Fibroblast of lung (primary cell): Measurements from ENCODE around the gene FMNL2. TPM values are rescaled to one million over a fixed set of nuclear protein-coding genes. Genes with fewer than 3 reads are reported as not detected.

Experiments used
- DNase-seq, 2 donors: peaks; one replicate each; pipeline versions ENCODE4 v3.0.0 to v3.0.0-alpha.2; 2010; ENCODE audit warnings: low read depth in 2 of 2
- H2AFZ ChIP-seq: 2 replicates; pipeline ENCODE4 v1.5.1; 2012; ENCODE audit warnings: low read length, control low read depth, inconsistent platforms
- H3K27ac ChIP-seq: 2 replicates; pipeline ENCODE4 v1.5.1; 2011; ENCODE audit warnings: low read length, control low read depth; ENCODE audit not compliant: insufficient read depth
- H3K27me3 ChIP-seq: 2 replicates; pipeline ENCODE4 v1.5.1; 2011; ENCODE audit warnings: mild to moderate bottlenecking, low read length; ENCODE audit not compliant: control insufficient read depth, insufficient read depth
- H3K36me3 ChIP-seq: 2 replicates; pipeline ENCODE4 v1.5.1; 2011; ENCODE audit warnings: low read length; ENCODE audit not compliant: control insufficient read depth, insufficient read depth
- H3K4me1 ChIP-seq: 2 replicates; pipeline ENCODE4 v1.5.1; 2011; ENCODE audit warnings: low read length; ENCODE audit not compliant: control insufficient read depth, insufficient read depth; ENCODE audit errors: extremely low read depth
- H3K4me2 ChIP-seq: 2 replicates; pipeline ENCODE4 v1.5.1; 2011; ENCODE audit warnings: low read length, control low read depth; ENCODE audit not compliant: insufficient read depth; ENCODE audit errors: extremely low read depth
- H3K4me3 ChIP-seq, 4 experiments: fragments of 200-600 bp in 1 of 4; sonication (generic) in 1 of 4; replicated peaks in 1 of 4; 2 replicates each; pipeline ENCODE4 v1.5.1; 2011 to 2016; ENCODE audit warnings: low read length in 4 of 4, low read depth in 3 of 4, mild to moderate bottlenecking in 3 of 4, control low read depth in 2 of 4, inconsistent platforms in 1 of 4, mixed read lengths in 1 of 4; ENCODE audit not compliant: insufficient read depth in 1 of 4; ENCODE audit errors: control extremely low read depth in 1 of 4
- H3K79me2 ChIP-seq: 2 replicates; pipeline ENCODE4 v1.5.1; 2012; ENCODE audit warnings: mild to moderate bottlenecking, low read length, inconsistent platforms; ENCODE audit not compliant: control insufficient read depth, insufficient read depth
- H3K9ac ChIP-seq: 2 replicates; pipeline ENCODE4 v1.5.1; 2011; ENCODE audit warnings: mild to moderate bottlenecking, low read length, control low read depth; ENCODE audit not compliant: insufficient read depth
- H3K9me3 ChIP-seq: 2 replicates; pipeline ENCODE4 v1.5.1; 2012; ENCODE audit warnings: low read depth, low read length; ENCODE audit not compliant: control insufficient read depth, insufficient read depth
- H4K20me1 ChIP-seq: 2 replicates; pipeline ENCODE4 v1.5.1; 2011; ENCODE audit warnings: low read length; ENCODE audit not compliant: control insufficient read depth, insufficient read depth; ENCODE audit errors: extremely low read depth
- EZH2 ChIP-seq: IDR thresholded peaks from 2 replicates; pipeline ENCODE4 v1.5.1; 2012; ENCODE audit warnings: low read length, control low read depth, mild to moderate bottlenecking; ENCODE audit errors: missing control alignments
- polyA plus RNA-seq, 2 donors: library from polyadenylated mRNA; depleted of rRNA in 1 of 2; stranded (reverse) in 1 of 2; unstranded in 1 of 2; fragments of >200 nt; gene quantifications; 2 replicates each; pipeline ENCODE4 v1.2.1, GENCODE V29; 2011 to 2012; ENCODE audit warnings: missing spikeins in 1 of 2
- total RNA-seq: library from RNA; depleted of rRNA; stranded (reverse); fragments of >200 nt; gene quantifications from 2 replicates; pipeline ENCODE4 v1.2.1, GENCODE V29; 2014
- TF ChIP-seq, protein P1 (sequence below), 2 donors: IDR thresholded peaks in 1 of 2; conservative IDR thresholded peaks in 1 of 2; 1 replicate in 1 of 2; 2 replicates in 1 of 2; pipeline ENCODE4 v1.5.1; 2011 to 2012; ENCODE audit warnings: low read length in 2 of 2, control low read depth in 1 of 2, inconsistent platforms in 1 of 2, low read depth in 1 of 2, mild to moderate bottlenecking in 1 of 2

Gene FMNL2
- total and polyA plus RNA-seq, 2 donors (not counting 1 experiment from before 2014, with no cell fraction given), result 12.0 to 30.2 TPM

DNA sequence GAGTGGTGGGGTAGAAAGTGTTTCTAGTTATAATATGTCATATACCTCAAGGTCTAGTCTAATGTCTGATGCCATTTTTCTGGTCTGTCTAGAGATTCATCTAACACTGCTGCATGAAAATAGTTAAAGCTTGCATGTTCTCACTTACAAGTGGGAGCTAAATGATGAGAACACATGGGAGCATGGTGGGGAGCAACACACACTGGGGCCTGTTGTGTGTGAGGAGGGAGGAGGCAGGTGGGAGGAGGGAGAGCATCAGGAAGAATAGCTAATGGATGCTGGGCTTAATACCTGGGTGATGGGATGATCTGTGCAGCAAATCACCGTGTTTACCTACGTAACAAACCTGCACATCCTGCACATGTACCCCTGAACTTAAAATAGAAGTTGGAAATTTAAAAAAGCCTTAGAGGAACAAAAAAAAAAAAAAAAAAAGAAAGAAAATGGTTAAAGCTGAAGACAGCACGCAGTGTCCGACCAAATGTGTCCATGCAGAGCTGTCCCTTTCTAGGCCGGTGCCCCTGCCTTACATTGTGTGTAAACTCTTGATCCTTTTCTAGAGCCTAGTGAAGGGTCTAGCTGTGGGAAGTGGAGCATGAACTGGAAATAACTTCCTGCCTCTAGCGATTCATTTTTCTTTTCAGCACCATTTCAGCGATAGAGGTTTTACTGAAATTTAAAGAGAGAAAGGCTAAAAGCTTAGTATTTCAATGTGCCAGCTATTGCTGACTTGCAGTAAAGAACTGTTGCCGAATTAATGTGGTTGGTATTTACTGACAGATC, 94.0 kb downstream of the FMNL2 start:
- Histone ChIP-seq H4K20me1 (no peaks in the 10 kb centered on the region), H3K27me3 (no peaks in the 10 kb centered on the region), H3K4me2 (no peak overlapping the region), H3K27ac (no peak overlapping the region), H3K9ac (no peak overlapping the region), H3K4me1 (no peaks in the 10 kb centered on the region), H3K9me3 (no peaks in the 10 kb centered on the region), H2AFZ (no peak overlapping the region), H3K4me3 (no peak overlapping the region), H3K36me3 (no peaks in the 10 kb centered on the region), H3K79me2 (peaks cover 9% of the 10 kb centered on the region)
- no peak for DNase-seq
- TF ChIP-seq EZH2, result no peak
- TF ChIP-seq, protein P1, sequence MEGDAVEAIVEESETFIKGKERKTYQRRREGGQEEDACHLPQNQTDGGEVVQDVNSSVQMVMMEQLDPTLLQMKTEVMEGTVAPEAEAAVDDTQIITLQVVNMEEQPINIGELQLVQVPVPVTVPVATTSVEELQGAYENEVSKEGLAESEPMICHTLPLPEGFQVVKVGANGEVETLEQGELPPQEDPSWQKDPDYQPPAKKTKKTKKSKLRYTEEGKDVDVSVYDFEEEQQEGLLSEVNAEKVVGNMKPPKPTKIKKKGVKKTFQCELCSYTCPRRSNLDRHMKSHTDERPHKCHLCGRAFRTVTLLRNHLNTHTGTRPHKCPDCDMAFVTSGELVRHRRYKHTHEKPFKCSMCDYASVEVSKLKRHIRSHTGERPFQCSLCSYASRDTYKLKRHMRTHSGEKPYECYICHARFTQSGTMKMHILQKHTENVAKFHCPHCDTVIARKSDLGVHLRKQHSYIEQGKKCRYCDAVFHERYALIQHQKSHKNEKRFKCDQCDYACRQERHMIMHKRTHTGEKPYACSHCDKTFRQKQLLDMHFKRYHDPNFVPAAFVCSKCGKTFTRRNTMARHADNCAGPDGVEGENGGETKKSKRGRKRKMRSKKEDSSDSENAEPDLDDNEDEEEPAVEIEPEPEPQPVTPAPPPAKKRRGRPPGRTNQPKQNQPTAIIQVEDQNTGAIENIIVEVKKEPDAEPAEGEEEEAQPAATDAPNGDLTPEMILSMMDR (conservative IDR thresholded peaks at IDR 0.05 in 1 of 2, IDR thresholded peaks at IDR 0.05 in 1 of 2; ENCODE audit: low read depth in 1 of 2, low read length in 2 of 2), result no peak

DNA sequence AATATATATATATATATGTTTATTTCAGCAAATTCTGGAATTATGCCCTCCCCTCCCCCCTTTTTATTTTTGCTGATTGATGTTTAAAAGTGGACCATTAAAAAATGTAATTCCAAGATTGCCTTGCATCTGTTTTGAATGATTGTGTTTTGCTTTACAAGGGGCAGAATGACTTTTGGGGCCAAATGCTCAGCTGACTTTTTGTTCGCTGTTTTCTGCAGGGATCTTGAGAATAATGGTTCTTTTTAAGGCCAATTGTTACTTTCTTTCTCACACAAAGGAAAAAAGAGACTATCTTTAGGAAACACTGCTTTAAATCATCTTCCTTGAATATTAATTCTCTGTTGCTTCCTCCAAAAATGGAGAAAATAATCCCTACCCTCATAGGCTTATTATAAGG, 95.9 kb downstream of the FMNL2 start:
- no peak for DNase-seq
- no peak overlapping the region for H2AFZ ChIP-seq
- no peaks in the 10 kb centered on the region for H3K4me1 ChIP-seq
- TF ChIP-seq, protein P1 (conservative IDR thresholded peaks at IDR 0.05 in 1 of 2, IDR thresholded peaks at IDR 0.05 in 1 of 2; ENCODE audit: low read depth in 1 of 2, low read length in 2 of 2), result no peak
- no peak overlapping the region for H3K4me3 ChIP-seq
- H3K36me3 ChIP-seq, result no peaks in the 10 kb centered on the region
- no peak overlapping the region for H3K4me2 ChIP-seq
- no peak overlapping the region for H3K27ac ChIP-seq
- H3K79me2 ChIP-seq, result peaks cover 9% of the 10 kb centered on the region
- no peaks in the 10 kb centered on the region for H3K27me3 ChIP-seq
- H3K9me3 ChIP-seq, result no peaks in the 10 kb centered on the region
- no peaks in the 10 kb centered on the region for H4K20me1 ChIP-seq
- H3K9ac ChIP-seq, result no peak overlapping the region

DNA sequence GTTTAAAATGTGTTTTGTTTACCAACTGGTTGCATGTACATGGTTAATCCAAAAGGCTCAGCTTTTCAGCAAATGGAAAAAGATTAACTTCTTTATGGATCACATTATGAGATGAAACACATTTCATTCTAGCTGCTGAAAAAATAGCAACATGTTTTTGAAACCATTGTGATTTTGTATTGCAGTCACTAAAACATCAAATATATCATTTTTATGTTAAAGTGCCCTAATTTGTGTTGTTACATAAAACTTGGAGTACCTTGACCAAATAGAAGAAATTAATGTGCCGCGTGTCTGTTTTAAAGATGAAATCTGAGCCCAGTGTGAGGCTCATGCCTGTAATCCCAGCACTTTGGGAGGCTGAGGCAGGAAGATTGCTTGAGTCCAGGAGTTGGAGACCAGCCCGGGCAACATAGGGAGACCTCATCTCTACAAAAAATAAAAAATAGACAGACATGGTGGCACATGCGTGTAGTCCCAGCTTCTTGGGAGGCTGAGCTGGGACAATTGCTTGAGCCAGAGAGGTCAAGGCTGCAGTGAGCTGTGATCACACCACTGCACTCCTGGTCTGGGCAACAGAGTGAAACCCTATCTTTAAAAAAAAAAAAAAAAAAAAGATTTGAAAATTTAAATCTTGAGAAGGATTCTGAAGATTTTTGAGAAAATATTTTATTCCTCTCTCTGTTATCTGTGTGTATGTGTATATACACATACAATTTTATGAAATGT, 96.6 kb downstream of the FMNL2 start:
- H3K27me3 ChIP-seq, result no peaks in the 10 kb centered on the region
- no peak overlapping the region for H3K27ac ChIP-seq
- H3K79me2 ChIP-seq, result peaks cover 9% of the 10 kb centered on the region
- no peaks in the 10 kb centered on the region for H3K36me3 ChIP-seq
- H3K9ac ChIP-seq, result no peak overlapping the region
- H4K20me1 ChIP-seq, result no peaks in the 10 kb centered on the region
- no peaks in the 10 kb centered on the region for H3K4me1 ChIP-seq
- TF ChIP-seq EZH2, result no peak
- TF ChIP-seq, protein P1 (conservative IDR thresholded peaks at IDR 0.05 in 1 of 2, IDR thresholded peaks at IDR 0.05 in 1 of 2; ENCODE audit: low read depth in 1 of 2, low read length in 2 of 2), result no peak
- no peak for DNase-seq
- H2AFZ ChIP-seq, result no peak overlapping the region
- H3K4me3 ChIP-seq, result no peak overlapping the region
- H3K4me2 ChIP-seq, result no peak overlapping the region
- no peaks in the 10 kb centered on the region for H3K9me3 ChIP-seq
